ENCODE results near the gene CSH2.
"Not testable (repeated sequence)": the region's sequence is repeated elsewhere in the genome, so short reads cannot be mapped to it uniquely, and the experiment has no call there.

Gene CSH2

GRCh38 chr17:63896524-63897354, 23.3 kb upstream of the CSH2 start, which contains the start of gene CSH1:
CSH1 (minus strand) TSS chr17:63896574; CDS start chr17:63896511, 63 bp downstream.
- not testable (repeated sequence) for DNase-seq (ENCODE audit: low read depth)

- not testable (repeated sequence) for DNase-seq (ENCODE audit: low read depth)
Measured at GRCh38 chr17:63894821-63895220, 21.3 kb upstream of the CSH2 start.

GRCh38 chr17:63894021-63894420, 20.5 kb upstream of the CSH2 start:
- not testable (repeated sequence) for DNase-seq (ENCODE audit: low read depth)

GRCh38 chr17:63892316-63893037, 19.0 kb upstream of the CSH2 start:
- DNase-seq (ENCODE audit: low read depth), result not testable (repeated sequence)

- DNase-seq (ENCODE audit: low read depth), result peak; percentile 17
Measured at GRCh38 chr17:63889026-63889848, 15.8 kb upstream of the CSH2 start.

- DNase-seq (ENCODE audit: low read depth), result not testable (repeated sequence)
Measured at GRCh38 chr17:63885119-63885518, 11.6 kb upstream of the CSH2 start.

GRCh38 chr17:63882626-63883126, 9.2 kb upstream of the CSH2 start:
- not testable (repeated sequence) for DNase-seq (ENCODE audit: low read depth)

GRCh38 chr17:63881935-63882601, 8.6 kb upstream of the CSH2 start, which contains the start of gene GH2:
GH2 (minus strand) TSS chr17:63881944; CDS start chr17:63881801, 143 bp downstream.
- peak; percentile 55 for DNase-seq (ENCODE audit: low read depth)

- DNase-seq (ENCODE audit: low read depth), result not testable (repeated sequence)
Measured at GRCh38 chr17:63881337-63881736, 7.9 kb upstream of the CSH2 start.

- DNase-seq (ENCODE audit: low read depth), result no peak
Measured at GRCh38 chr17:63880706-63881105, 7.2 kb upstream of the CSH2 start.

GRCh38 chr17:63878413-63878812, 4.9 kb upstream of the CSH2 start:
- DNase-seq (ENCODE audit: low read depth), result not testable (repeated sequence)

GRCh38 chr17:63874693-63875092, 1.2 kb upstream of the CSH2 start:
- DNase-seq (ENCODE audit: low read depth), result not testable (repeated sequence)

- not testable (repeated sequence) for DNase-seq (ENCODE audit: low read depth)
Measured at GRCh38 chr17:63874061-63874626, 667 bp upstream of the CSH2 start.

GRCh38 chr17:63871646-63872365, 1.7 kb downstream of the CSH2 start:
- DNase-seq (ENCODE audit: low read depth), result not testable (repeated sequence)

- not testable (repeated sequence) for DNase-seq (ENCODE audit: low read depth)
Measured at GRCh38 chr17:63870292-63870665, 3.2 kb downstream of the CSH2 start.

- peak; percentile 26 for DNase-seq (ENCODE audit: low read depth)
Measured at GRCh38 chr17:63869491-63870291, 3.8 kb downstream of the CSH2 start.

- DNase-seq (ENCODE audit: low read depth), result not testable (repeated sequence)
Measured at GRCh38 chr17:63866625-63867024, 6.9 kb downstream of the CSH2 start.

- no peak for DNase-seq (ENCODE audit: low read depth)
Measured at GRCh38 chr17:63859257-63859656, 14.2 kb downstream of the CSH2 start.

GRCh38 chr17:63856425-63856824, 17.1 kb downstream of the CSH2 start:
- DNase-seq (ENCODE audit: low read depth), result not testable (repeated sequence)

Measured in amniotic epithelial cell (primary cell).